Epidermal melanocyte (primary cell): ENCODE data around the gene MTA2.
A peak's percentile ranks its signal among the peaks of the same experiment; 100 is the strongest.
"Not testable (repeated sequence)": the region's sequence is repeated elsewhere in the genome, so short reads cannot be mapped to it uniquely, and the experiment has no call there.

ENCODE experiments used
- DNase-seq: peaks from one replicate; pipeline ENCODE4 v3.0.0; 2011; ENCODE audit warnings: low spot score; ENCODE audit not compliant: insufficient read length

MTA2 gene

GRCh38 chr11:62592989-62593421 is 8.7 kb downstream of the MTA2 start:
- no peak for DNase-seq

- no peak for DNase-seq
Observed at GRCh38 chr11:62592146-62592815, 9.4 kb downstream of the MTA2 start.

DNA sequence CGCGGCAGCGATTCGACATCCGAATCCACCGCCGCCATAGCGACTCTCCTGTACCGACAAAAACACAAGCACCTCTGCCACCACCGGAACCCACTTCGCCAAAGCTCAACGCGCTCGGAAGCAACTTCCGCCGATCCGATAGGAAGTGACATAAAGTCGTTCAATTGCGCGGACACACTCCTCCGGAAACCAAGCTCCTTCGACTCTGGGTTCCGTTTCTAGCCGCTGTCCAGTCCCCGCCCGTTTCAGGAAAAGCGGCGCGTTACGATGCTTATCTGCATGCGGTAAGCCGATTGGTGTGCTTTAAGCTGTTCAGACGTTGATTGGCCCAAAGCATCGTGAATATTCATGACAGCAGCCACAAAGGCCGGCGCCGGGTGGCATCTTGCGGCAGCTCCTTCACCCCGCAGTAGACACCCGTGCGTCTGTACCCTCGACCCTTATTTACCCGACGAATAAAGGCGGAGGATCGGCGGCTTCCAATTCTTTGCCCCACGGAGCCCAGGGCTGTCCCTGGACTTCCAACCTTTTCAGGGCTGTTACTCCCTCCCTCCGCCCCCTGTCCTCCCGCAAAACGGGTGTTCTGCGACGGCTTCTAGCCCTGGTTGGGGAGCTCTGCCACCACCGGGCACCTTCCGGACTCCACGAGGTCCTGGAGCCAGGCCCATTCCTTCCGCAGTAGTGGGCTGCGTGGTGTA is 10.1 kb downstream of the MTA2 start, which contains the start of gene TUT1:
TUT1 (minus strand) TSS at position 76 of the 698 bp plus-strand sequence; CDS start at position 38, 38 bp downstream.
- DNase-seq = peak; percentile 92

DNA sequence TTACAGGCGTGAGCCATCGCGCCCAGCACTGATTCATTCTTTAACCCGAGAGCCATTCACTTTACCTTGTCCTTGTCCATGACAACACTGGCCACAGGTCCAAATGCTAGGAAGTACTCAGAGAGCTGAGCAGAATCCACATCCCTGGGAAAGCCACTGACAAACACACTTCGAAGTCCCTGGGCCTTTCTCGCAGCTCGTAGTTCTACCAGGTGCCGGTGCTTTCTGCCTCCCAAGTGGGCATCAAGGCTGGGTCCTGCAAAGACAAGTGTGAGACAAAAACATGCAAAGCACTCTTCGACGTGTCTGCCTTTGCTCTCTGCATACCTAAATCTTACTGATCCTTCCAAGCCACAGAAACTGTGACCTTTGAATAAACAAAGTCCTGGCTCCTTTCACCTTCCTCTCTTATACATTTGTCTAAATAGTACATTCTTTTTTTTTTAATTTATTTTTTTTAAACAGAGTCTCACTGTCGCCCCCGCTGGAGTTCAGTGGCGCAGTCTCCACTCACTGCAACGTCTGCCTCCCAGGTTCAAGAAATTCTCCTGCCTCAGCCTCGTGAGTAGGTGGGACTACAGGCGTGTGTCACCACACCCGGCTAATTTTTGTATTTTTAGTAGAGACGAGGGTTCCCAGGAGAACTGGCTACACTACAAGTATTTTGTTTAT is 12.6 kb downstream of the MTA2 start:
- no peak for DNase-seq

GRCh38 chr11:62585356-62585755 is 16.3 kb downstream of the MTA2 start:
- DNase-seq = not testable (repeated sequence)

DNA sequence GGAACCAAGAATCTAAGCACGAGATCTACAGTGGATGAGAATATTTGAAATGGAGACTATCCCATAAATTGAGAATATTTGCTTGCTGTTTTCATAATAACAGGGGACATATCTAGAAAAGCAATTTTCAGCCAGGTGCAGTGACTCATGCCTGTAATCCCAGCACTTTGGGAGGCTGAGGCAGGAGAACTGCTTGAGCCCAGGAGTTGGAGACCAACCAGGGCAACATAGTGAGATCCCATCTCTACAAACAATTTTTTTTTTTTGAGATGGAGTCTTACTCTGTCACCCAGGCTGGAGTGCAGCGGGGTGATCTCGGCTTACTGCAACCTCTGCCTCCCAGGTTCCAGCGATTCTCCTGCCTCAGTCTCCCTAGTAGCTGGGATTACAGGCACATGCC is 19.9 kb downstream of the MTA2 start:
- not testable (repeated sequence) for DNase-seq

DNA sequence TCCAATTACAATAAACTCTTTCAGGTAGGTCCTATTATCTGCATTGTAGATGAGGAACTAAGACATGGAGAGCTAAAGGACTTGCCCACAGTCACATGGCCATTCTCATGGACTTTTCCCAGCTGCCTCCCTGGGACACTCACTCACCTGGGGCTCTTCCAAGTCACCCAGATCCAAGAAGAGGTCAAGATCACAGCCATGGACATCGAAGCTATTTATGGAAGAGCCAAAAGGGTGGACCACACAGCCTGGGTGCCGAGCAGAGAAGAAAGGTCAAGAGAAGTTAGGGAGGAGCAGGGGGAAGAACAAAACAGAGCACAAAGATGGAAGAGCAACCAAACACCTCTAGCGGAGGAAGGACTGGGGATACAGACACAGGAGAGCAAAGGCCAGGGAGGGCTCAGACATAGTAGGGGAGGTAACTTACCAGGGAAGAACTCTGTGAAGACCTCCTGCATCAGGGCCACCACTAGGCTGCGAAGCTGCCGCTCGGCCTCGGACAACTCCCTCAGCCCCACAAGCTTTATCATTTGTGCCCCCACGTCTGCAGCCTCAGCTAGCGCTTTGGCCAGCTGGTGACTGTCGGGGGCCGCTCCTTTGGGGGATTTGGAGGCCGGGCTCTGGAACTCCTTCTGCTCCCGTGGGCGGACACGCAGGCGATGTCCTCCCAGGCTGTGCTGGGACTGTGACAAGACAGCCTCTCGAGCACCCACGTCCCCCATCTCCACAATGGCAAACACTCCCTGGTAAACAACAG is 20.5 kb downstream of the MTA2 start:
- no peak for DNase-seq

DNA sequence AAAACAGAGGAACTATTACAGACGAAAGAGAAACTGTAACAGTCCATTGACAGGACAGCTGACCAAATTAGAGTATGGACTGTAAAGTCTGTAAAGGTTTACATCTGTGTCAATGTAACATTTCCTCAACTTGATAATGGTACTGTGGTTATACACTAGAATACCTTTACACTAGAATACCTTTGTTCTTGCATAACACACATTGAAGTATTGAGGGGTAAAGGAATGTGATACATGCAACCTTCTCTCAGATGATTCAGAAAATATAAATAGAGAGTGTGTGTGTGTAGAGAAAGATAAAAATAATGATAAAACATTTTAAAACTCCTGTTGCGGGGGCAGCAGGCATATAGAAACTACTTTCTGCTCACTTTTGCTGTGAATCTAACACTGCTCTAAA is 22.4 kb downstream of the MTA2 start:
- DNase-seq = no peak

DNA sequence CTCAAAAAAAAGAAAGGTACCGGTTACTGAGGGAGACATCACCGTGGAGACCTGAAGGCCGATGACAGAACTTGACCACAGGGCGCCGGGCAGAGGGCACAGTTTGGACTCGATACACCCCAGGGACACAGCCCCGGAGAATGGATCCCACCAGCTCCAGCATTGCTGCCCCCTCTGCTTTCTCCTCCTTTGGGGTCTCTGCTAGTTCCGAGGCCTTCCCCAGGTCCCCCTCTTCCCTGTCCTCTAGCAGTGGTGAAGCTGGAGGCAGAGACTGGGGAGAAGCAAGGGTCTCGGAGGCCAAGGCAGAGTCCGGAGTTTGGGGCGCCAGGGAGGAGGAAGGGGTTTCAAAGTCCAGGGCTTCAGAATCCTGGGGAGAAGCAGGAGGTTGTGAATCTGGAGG is 23.1 kb downstream of the MTA2 start:
- no peak for DNase-seq

GRCh38 chr11:62577046-62577714 is 24.5 kb downstream of the MTA2 start:
- DNase-seq = no peak

DNA sequence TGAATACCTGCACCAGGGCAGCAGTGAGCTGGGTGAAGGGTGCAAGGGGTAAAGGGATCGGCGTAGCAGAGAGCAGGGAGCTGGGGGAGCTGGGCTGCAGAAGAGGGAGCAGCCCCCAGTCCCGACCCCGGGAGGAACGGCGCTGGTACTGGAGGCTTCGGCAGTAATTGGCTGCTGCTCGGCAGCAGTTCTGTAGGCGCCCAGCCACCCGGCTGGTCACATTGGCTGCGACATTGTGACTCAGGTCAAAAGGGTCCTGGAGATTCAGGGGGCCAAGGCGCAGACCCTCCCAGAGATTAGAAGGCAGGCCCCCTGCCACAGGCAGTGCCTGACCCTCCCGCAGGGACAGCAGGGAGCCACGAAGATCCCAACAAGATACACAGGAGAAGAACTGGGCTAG is 25.8 kb downstream of the MTA2 start:
- no peak for DNase-seq

- no peak for DNase-seq
Observed at GRCh38 chr11:62575156-62575555, 26.5 kb downstream of the MTA2 start.

DNA sequence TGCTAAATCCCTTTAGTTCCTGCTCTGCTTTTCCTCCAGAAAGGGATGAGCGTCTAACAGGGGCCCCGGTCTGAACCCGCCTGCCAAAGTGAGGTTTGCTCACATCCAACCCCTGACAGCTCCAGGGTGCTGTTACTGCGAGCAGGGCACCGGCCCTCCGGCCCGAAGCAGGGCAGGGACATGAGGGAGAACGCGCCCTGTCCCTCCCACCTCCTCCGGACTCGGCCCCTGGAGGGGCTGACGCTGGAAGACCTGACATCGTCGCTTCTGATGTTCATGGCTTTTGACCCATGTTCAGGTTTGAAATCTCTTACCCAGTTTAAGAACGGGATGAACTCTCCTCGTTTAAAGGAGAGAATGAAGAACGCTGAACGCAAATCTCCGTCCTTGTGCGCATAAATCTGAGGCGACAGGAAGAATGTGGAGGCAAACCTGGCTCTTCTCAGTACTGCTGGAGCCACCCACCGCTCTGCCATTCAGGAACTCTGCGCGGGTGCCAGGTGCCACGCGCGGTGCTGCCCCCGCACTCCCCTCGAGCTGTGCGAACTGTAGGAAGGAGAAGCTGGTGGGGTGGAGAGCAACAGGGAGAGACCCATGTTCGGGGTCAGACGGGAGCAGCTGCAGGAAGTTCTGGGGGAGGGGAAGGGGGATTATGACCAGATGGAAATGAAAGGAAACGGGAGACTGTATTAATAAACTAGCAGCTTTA is 27.1 kb downstream of the MTA2 start:
- DNase-seq = no peak

GRCh38 chr11:62573592-62574362 is 27.9 kb downstream of the MTA2 start, which contains the start of gene EEF1G:
Gene EEF1G (minus strand): TSS chr11:62573891. CDS start chr11:62573842, 49 bp downstream.
- DNase-seq = peak; percentile 97

GRCh38 chr11:62573006-62573591 is 28.6 kb downstream of the MTA2 start:
- DNase-seq = no peak

GRCh38 chr11:62572431-62572830 is 29.2 kb downstream of the MTA2 start:
- no peak for DNase-seq

GRCh38 chr11:62571493-62571892 is 30.2 kb downstream of the MTA2 start:
- not testable (repeated sequence) for DNase-seq

- DNase-seq = not testable (repeated sequence)
Observed at GRCh38 chr11:62570903-62571302, 30.8 kb downstream of the MTA2 start.

DNA sequence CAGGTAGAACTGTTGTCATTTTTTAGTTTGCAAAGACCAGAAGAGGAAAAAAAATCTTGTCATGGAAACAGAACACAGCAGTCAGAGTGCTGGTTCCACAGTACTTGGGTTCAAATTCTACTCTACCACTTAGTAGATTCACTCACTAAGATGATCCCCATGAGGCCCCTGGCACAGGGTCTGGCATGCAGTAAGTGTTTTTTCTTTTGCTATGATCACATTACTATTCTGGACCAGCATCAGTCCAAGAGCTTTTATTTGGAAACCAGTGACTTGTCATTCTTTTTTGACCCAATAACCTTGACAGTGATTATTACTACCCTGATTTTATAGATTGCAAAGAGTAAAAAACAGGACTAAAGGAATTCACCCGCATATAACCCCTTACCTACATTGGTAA is 32.1 kb downstream of the MTA2 start:
- no peak for DNase-seq
